ENCODE results near the gene ATG7. TPM values are rescaled to one million over a fixed set of nuclear protein-coding genes. Genes with fewer than 3 reads are reported as not detected.

The ATG7 gene
- total RNA-seq, 1 experiment from 2014 or later = 29.3 TPM

DNA sequence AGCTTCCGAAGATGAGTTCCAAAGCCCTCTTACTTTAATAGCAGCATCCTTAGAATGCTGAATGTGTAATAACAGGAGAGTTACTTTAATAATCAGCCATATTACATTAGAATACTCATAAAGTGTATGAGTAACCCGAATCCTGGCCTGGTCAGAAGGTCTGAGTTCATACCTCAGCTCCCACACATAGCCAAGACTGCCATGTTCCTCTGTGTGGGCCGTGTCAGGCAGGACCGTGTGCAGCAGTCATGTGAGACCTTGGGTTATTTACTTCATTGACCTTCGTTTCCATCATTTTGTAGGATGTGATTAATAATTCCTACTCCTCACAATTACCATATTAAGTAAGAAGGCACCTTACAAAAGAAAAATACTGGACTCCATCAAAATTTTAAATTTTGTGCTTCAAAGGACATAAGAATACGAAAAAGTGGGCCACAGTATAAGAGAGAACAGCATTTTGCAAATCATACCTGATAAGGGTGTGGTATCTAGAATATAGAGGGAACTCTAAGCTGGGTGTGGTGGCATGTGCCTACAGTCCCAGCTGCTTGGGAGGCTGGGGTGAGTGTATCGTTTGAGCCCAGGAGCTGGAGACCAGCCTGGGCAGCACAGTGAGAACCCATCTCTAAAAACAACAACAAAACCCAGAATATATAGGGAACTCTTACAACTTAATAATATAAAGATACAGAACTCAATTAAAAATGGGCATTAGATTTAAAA is 163.4 kb downstream of the ATG7 start:
- no peaks in the 10 kb centered on the region for H3K4me1 ChIP-seq (ENCODE audit: control insufficient read depth in 1 of 2, insufficient read depth in 2 of 2, low read length in 2 of 2)
- no peak overlapping the region for H3K27ac ChIP-seq (ENCODE audit: low read depth, low read length)
- no peaks in the 10 kb centered on the region for H3K27me3 ChIP-seq (ENCODE audit: insufficient read depth, low read length)
- ChIA-PET POLR2A (no interaction called here), RAD21 (ENCODE audit: low non-redundant PET in 1 of 2, low total read pairs in 2 of 2, uncharacterized antibody in 2 of 2, unreplicated experiment in 2 of 2) (no interaction called here), CTCF (no interaction called here)
- BruUV-seq (replicated peaks) = no TSS peak
- no peaks in the 10 kb centered on the region for H3K9me2 ChIP-seq (ENCODE audit: insufficient read depth)
- H3K36me3 ChIP-seq (ENCODE audit: control insufficient read depth in 1 of 2, insufficient read depth in 2 of 2, low read length in 2 of 2) = no peaks in the 10 kb centered on the region
- H3K4me2 ChIP-seq (ENCODE audit: low read length) = no peak overlapping the region
- no peak overlapping the region for H3K9ac ChIP-seq (ENCODE audit: low read length)
- H3K4me3 ChIP-seq (replicated peaks in 1 of 2; ENCODE audit: low read depth in 1 of 2, low read length in 2 of 2) = no peak overlapping the region
- H2AFZ ChIP-seq (ENCODE audit: low read depth, low read length, poor library complexity, severe bottlenecking) = no peak overlapping the region
- no peaks in the 10 kb centered on the region for H3K79me2 ChIP-seq (ENCODE audit: insufficient read depth, low read length)
- H4K20me1 ChIP-seq (ENCODE audit: insufficient read depth) = no peaks in the 10 kb centered on the region; the same call in 1 of the 2 replicates
- intact Hi-C loops (cut with micrococcal nuclease) = no loop called here
- H3K9me3 ChIP-seq (ENCODE audit: control insufficient read depth in 1 of 2, insufficient read depth in 1 of 2, low read depth in 1 of 2, low read length in 2 of 2) = no peaks in the 10 kb centered on the region
- no peak for DNase-seq (ENCODE audit: low read depth, low spot score)
- no peak for ATAC-seq
- TF ChIP-seq CBX3 (IDR thresholded peaks at IDR 0.05; ENCODE audit: low read depth) (no peak), ZFX (IDR thresholded peaks at IDR 0.05) (no peak), SP1 (IDR thresholded peaks at IDR 0.05; ENCODE audit: low read depth) (no peak), CTCF (IDR thresholded peaks at IDR 0.05 in 2 of 3, conservative IDR thresholded peaks at IDR 0.05 in 1 of 3; ENCODE audit: borderline replicate concordance in 1 of 3, insufficient read depth in 1 of 3, low read depth in 2 of 3, low read length in 2 of 3) (no peak), MAX (IDR thresholded peaks at IDR 0.05) (no peak), SIN3A (IDR thresholded peaks at IDR 0.05; ENCODE audit: low read depth) (no peak), POLR2AphosphoS5 (IDR thresholded peaks at IDR 0.05; ENCODE audit: low read depth, low read length) (no peak), ZBTB33 (IDR thresholded peaks at IDR 0.05; ENCODE audit: extremely low read depth, insufficient replicate concordance, low read length) (no peak), ATF3 (IDR thresholded peaks at IDR 0.05) (no peak), FOSL1 (IDR thresholded peaks at IDR 0.05; ENCODE audit: low read depth) (no peak), CEBPB (IDR thresholded peaks at IDR 0.05; ENCODE audit: low read depth) (no peak), EZH2 (IDR thresholded peaks at IDR 0.05) (no peak), POLR2A (IDR thresholded peaks at IDR 0.05; ENCODE audit: borderline replicate concordance, extremely low read depth, insufficient read depth, insufficient read length) (no peak), ELF1 (IDR thresholded peaks at IDR 0.05; ENCODE audit: borderline replicate concordance, low read depth) (no peak), TCF7L2 (IDR thresholded peaks at IDR 0.05; ENCODE audit: borderline replicate concordance, extremely low read depth, insufficient read depth, insufficient read length) (no peak), SRF (IDR thresholded peaks at IDR 0.05; ENCODE audit: low read depth) (no peak)
- TF ChIP-seq, protein P1, sequence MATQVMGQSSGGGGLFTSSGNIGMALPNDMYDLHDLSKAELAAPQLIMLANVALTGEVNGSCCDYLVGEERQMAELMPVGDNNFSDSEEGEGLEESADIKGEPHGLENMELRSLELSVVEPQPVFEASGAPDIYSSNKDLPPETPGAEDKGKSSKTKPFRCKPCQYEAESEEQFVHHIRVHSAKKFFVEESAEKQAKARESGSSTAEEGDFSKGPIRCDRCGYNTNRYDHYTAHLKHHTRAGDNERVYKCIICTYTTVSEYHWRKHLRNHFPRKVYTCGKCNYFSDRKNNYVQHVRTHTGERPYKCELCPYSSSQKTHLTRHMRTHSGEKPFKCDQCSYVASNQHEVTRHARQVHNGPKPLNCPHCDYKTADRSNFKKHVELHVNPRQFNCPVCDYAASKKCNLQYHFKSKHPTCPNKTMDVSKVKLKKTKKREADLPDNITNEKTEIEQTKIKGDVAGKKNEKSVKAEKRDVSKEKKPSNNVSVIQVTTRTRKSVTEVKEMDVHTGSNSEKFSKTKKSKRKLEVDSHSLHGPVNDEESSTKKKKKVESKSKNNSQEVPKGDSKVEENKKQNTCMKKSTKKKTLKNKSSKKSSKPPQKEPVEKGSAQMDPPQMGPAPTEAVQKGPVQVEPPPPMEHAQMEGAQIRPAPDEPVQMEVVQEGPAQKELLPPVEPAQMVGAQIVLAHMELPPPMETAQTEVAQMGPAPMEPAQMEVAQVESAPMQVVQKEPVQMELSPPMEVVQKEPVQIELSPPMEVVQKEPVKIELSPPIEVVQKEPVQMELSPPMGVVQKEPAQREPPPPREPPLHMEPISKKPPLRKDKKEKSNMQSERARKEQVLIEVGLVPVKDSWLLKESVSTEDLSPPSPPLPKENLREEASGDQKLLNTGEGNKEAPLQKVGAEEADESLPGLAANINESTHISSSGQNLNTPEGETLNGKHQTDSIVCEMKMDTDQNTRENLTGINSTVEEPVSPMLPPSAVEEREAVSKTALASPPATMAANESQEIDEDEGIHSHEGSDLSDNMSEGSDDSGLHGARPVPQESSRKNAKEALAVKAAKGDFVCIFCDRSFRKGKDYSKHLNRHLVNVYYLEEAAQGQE (IDR thresholded peaks at IDR 0.05; ENCODE audit: low read depth) = no peak

All from HCT116 (cell line).